Fibroblast of peridontal ligament (primary cell): ENCODE results near the gene ZNF625.
A peak's percentile ranks its signal among the peaks of the same experiment; 100 is the strongest.

Experiments used
- DNase-seq: peaks from one replicate; pipeline ENCODE4 v3.0.0-alpha.2; 2010; ENCODE audit errors: extremely low read depth

ZNF625 gene

GRCh38 chr19:12156223-12157058, at the start of gene ZNF625:
Gene ZNF625, minus strand, starts transcription at chr19:12156734. Its CDS starts 176 bp downstream, at chr19:12156558.
- DNase-seq = peak; percentile 81

GRCh38 chr19:12205296-12205695, 48.8 kb upstream of the ZNF625 start:
- DNase-seq = no peak

GRCh38 chr19:12202250-12202649, 45.7 kb upstream of the ZNF625 start:
- DNase-seq = no peak

GRCh38 chr19:12199757-12200419, 43.4 kb upstream of the ZNF625 start:
- no peak for DNase-seq

- DNase-seq = no peak
Measured at GRCh38 chr19:12198136-12198535, 41.6 kb upstream of the ZNF625 start.

DNA sequence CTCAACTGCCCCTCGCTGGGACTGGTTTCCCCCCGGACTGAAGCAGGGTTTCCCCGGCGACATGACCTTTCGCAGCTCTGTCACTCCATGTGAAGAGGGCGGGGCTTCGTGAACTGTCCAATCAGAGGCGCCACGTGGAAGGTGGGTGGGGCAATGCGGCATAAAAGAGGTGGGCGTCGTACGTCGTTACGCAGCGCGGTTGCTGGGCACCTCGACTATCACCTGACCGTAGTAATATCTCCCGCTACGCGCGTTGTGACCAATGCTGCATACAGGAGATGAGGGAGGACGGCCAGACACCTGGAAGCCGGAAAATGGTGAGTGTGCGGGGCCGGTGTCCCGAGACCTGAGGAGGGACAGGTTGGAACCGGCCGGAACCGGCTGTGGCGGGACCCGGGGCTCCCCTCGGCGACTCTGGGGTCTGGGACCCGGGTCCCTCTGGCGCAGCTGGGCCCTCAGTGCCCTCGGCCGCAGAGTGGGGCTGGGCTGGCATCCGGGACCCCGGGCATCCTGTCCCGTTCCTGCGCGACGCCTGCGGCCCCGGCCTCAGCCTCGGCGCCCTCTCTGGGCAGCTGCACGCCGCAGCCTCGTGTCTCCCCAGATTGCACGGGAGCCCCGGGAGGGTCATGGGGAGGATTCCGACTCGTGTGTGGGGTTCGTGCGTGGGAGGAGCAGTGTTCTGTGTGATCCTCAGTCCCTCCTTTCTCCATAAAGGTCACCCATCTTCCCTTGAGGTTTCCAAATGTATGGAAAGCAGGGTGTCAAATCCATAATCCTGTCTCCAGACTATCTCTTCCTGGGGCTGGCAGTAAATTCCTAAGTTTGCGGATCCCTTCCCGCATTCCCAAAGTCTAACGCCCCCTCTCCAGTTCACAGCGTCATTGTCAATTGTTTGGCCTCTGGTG, 38.5 kb upstream of the ZNF625 start:
- peak; percentile 68 for DNase-seq

DNA sequence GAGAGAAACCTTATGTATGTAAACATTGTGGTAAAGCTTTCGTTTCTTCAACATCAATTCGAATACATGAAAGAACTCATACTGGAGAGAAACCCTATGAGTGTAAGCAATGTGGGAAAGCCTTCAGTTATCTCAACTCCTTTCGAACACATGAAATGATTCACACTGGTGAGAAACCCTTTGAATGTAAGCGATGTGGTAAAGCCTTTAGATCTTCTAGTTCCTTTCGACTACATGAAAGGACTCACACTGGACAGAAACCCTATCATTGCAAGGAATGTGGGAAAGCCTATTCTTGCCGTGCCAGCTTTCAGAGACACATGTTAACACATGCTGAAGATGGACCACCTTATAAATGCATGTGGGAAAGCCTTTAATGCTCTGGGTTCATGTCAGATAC, 31.1 kb upstream of the ZNF625 start:
- DNase-seq = no peak

- no peak for DNase-seq
Measured at GRCh38 chr19:12180377-12180776, 23.8 kb upstream of the ZNF625 start.

- peak; percentile 45 for DNase-seq
Measured at GRCh38 chr19:12166626-12167025, 10.1 kb upstream of the ZNF625 start.

DNA sequence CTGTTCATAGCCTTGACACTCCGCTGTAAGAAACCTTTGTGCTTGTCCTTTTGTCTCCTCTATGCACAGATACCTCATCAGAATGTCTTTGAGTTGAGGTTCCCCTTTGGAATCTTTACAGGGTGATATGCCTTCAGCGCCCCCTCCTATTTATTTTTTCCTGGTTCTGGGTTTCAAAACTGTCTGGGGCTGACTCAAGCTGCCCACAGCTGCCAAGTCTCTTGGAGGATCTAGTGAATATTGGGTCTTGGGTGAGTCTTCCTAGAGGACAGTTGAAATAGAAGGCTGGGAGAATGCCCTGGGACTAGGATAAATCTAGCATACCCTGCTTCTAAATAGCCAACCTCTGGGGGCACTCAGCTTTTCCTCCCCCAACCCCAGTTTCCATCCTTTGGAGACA, 7.3 kb upstream of the ZNF625 start:
- peak; percentile 49 for DNase-seq

- DNase-seq = peak; percentile 95
Measured at GRCh38 chr19:12162882-12163806, 6.6 kb upstream of the ZNF625 start, which contains the start of gene ZNF136. Gene ZNF136, plus strand, starts transcription at chr19:12163096. Its CDS starts 108 bp downstream, at chr19:12163204.

DNA sequence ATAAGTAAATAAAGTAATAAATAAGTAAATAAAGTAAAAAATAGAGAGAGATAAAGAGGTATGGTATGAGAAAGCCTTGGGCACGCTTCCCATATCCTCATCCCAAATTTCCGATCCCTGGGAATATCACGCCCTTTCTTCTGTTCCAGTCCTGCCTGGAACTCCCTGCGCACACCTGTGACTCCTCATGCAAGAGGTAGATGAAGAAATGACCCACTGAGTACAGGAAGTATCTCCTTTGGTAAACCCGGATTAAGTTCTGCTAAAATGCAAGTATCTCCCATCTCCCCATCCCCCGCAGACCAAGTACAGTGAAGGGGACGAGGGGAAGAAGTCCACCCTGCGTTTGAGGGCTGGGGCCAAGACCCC, 6.0 kb upstream of the ZNF625 start:
- DNase-seq = no peak

DNA sequence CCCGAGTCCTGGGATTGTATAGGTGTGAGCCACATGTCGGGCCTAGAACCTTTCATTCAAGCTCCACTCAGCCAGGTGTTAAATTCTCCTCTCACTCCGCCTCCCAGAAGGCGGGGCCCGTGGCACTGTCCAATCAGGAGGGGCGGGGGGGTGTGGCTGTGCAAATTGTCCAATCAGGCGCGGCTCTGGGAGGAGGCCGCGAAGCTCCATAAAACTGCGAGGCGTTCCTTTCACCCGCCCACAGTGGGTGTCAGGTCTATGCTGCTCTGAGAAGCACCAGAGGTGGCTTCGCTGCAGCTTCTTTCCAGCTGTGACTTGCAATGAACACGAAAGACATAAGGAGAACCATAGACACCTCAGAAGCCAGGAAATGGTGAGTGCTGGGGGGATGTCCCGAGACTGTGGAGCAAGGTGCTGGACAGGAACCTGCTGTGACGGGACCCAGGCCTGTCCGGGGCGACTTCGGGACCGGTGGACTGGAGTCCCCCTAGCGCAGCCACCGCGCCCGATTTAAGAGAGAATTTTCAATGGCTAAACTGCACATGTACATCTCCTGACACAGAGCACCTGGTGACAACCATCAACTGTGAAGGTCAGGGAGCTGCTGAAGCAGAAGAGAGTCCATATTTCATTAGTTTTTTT, 3.4 kb upstream of the ZNF625 start:
- no peak for DNase-seq

- DNase-seq = peak; percentile 10
Measured at GRCh38 chr19:12155324-12155860, 1.1 kb downstream of the ZNF625 start.

DNA sequence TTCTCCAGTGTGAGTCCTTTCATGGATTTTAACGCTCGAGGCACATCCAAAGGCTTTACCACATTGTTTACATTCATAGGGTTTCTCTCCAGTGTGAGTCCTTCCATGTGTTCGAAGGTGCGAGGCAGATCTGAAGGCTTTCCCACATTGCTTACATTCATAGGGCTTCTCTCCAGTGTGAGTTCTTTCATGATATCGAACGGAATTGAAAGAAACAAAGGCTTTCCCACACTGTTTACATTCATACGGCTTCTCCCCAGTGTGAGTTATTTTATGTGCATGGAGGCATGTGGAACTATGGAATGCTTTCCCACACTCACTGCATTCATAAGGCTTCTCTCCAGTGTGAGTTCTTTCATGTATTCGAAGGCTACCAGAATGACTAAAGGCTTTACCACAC, 11.2 kb downstream of the ZNF625 start:
- no peak for DNase-seq

- DNase-seq = no peak
Measured at GRCh38 chr19:12141405-12141736, 15.2 kb downstream of the ZNF625 start.

- peak; percentile 85 for DNase-seq
Measured at GRCh38 chr19:12140545-12141404, 15.8 kb downstream of the ZNF625 start.

DNA sequence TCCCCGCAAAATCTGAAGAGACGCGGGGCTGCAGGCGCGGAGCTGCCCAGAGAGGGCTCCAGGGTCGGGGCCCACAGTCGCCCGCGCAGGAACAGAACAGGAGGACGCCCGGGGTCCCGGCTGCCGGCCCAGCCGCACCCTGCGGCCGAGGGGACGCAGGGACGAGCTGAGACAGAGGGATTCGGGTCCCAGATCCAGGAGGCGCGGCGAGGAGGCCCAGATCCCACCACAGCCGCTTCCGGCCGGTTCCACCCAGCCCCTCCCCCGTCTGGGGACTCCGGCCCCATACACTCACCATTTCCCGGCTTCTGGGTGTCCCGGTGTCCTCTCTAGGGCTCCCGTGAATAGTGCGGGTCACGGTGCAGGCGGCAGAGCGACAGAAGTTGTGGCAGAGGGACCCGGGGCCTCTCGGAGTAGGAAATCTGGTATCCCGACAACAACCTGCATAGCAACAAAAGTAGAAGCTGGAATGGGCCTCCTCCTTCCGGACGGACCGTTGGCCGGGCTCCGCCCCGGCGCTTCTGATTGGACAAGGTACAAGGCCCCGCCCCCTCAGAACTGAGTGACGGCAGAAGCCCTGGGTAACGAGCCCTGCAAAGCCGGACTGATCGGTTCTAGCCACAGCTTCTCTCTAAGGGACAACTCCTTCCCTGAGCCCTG, 16.5 kb downstream of the ZNF625 start, which contains the start of gene ZNF20:
TSS of gene ZNF20 (minus strand) at position 466 of the 660 bp plus-strand sequence. CDS start at position 298, 168 bp downstream.
- DNase-seq = peak; percentile 90

DNA sequence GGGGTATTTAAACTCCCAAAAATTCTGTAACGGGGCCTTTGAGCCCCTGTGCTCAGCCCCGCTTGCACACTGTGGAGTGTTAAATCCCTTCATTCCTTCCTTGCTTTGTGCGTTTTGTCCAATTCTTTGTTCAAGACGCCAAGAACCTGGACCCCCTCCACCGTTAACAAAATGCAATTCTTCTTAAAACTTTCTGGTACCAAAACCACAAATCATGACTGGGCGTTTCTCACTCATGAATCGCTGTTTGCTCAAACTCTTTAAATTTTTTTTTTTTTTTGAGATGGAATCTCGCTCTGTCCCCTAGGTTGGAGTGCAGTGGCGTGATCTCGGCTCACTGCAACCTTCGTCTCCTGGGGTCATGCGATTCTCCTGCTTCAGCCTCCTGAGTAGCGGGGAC, 17.3 kb downstream of the ZNF625 start:
- peak; percentile 42 for DNase-seq
